NCI-H69 (cell line): ENCODE data around the gene LRRN3.
A peak's percentile ranks its signal among the peaks of the same experiment; 100 is the strongest.

Source experiments
- DNase-seq: peaks from one replicate; lab custom pipeline; 2025; lab: John Stamatoyannopoulos, UW

The LRRN3 gene

GRCh38 chr7:111080495-111081105 lies 10.3 kb upstream of the LRRN3 start:
- DNase-seq: no peak

GRCh38 chr7:111081546-111082267 lies 9.2 kb upstream of the LRRN3 start:
- no peak for DNase-seq

GRCh38 chr7:111082351-111082750 lies 8.6 kb upstream of the LRRN3 start:
- no peak for DNase-seq

GRCh38 chr7:111083413-111083812 lies 7.5 kb upstream of the LRRN3 start:
- no peak for DNase-seq

- DNase-seq: no peak
Measured at GRCh38 chr7:111085356-111085755, 5.6 kb upstream of the LRRN3 start.

GRCh38 chr7:111086532-111086931 lies 4.4 kb upstream of the LRRN3 start:
- DNase-seq: no peak

- no peak for DNase-seq
Measured at GRCh38 chr7:111088328-111088727, 2.6 kb upstream of the LRRN3 start.

GRCh38 chr7:111089822-111090426 lies 1.0 kb upstream of the LRRN3 start:
- DNase-seq: peak; percentile 86

GRCh38 chr7:111091593-111092358 lies 849 bp downstream of the LRRN3 start:
- DNase-seq: peak; percentile 93

- peak; percentile 91 for DNase-seq
Measured at GRCh38 chr7:111092406-111093236, 1.7 kb downstream of the LRRN3 start.

GRCh38 chr7:111093496-111093895 lies 2.6 kb downstream of the LRRN3 start:
- DNase-seq: peak; percentile 46

GRCh38 chr7:111094419-111094818 lies 3.5 kb downstream of the LRRN3 start:
- peak; percentile 37 for DNase-seq

- DNase-seq: peak; percentile 53
Measured at GRCh38 chr7:111096997-111097396, 6.1 kb downstream of the LRRN3 start.

- peak; percentile 80 for DNase-seq
Measured at GRCh38 chr7:111098011-111098925, 7.3 kb downstream of the LRRN3 start.

GRCh38 chr7:111098926-111099250 lies 8.0 kb downstream of the LRRN3 start:
- DNase-seq: no peak

GRCh38 chr7:111101856-111102646 lies 11.1 kb downstream of the LRRN3 start:
- DNase-seq: no peak

- DNase-seq: no peak
Measured at GRCh38 chr7:111103136-111103535, 12.2 kb downstream of the LRRN3 start.

- DNase-seq: no peak
Measured at GRCh38 chr7:111103678-111104274, 12.8 kb downstream of the LRRN3 start.

GRCh38 chr7:111104710-111105109 lies 13.8 kb downstream of the LRRN3 start:
- DNase-seq: no peak

- DNase-seq: no peak
Measured at GRCh38 chr7:111105269-111105668, 14.3 kb downstream of the LRRN3 start.
